ENCODE data around the gene CLDN24. TPM values are rescaled to one million over a fixed set of nuclear protein-coding genes. Genes with fewer than 3 reads are reported as not detected.

CLDN24 gene
- total and polyA plus RNA-seq, 2 donors (not counting 3 experiments of a cell fraction or from before 2014, with no cell fraction given): not detected

- BruUV-seq (replicated peaks): no TSS peak
- no peak for TF ChIP-seq EZH2 (IDR thresholded peaks at IDR 0.05; ENCODE audit: borderline replicate concordance, low read depth, low read length, severe bottlenecking)
- no peak for TF ChIP-seq JUN (IDR thresholded peaks at IDR 0.05; ENCODE audit: borderline replicate concordance, insufficient read depth, insufficient read length, low read depth)
- no peak for TF ChIP-seq GATA2 (IDR thresholded peaks at IDR 0.05; ENCODE audit: insufficient read depth, insufficient read length, low read depth, low read length)
- TF ChIP-seq MYC (IDR thresholded peaks at IDR 0.05; ENCODE audit: low read depth, low read length): no peak
- no peak for TF ChIP-seq POLR2AphosphoS5 (IDR thresholded peaks at IDR 0.05; ENCODE audit: insufficient read depth, low read depth, low read length)
- TF ChIP-seq, protein P1, sequence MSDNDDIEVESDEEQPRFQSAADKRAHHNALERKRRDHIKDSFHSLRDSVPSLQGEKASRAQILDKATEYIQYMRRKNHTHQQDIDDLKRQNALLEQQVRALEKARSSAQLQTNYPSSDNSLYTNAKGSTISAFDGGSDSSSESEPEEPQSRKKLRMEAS (IDR thresholded peaks at IDR 0.05; ENCODE audit: insufficient read depth, insufficient read length): no peak
- no peak for TF ChIP-seq POLR2A (IDR thresholded peaks at IDR 0.05; ENCODE audit: low read depth, low read length)
- no peak for TF ChIP-seq FOS (IDR thresholded peaks at IDR 0.05; ENCODE audit: borderline replicate concordance, insufficient read depth, low read length)
- TF ChIP-seq, protein P2, sequence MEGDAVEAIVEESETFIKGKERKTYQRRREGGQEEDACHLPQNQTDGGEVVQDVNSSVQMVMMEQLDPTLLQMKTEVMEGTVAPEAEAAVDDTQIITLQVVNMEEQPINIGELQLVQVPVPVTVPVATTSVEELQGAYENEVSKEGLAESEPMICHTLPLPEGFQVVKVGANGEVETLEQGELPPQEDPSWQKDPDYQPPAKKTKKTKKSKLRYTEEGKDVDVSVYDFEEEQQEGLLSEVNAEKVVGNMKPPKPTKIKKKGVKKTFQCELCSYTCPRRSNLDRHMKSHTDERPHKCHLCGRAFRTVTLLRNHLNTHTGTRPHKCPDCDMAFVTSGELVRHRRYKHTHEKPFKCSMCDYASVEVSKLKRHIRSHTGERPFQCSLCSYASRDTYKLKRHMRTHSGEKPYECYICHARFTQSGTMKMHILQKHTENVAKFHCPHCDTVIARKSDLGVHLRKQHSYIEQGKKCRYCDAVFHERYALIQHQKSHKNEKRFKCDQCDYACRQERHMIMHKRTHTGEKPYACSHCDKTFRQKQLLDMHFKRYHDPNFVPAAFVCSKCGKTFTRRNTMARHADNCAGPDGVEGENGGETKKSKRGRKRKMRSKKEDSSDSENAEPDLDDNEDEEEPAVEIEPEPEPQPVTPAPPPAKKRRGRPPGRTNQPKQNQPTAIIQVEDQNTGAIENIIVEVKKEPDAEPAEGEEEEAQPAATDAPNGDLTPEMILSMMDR (IDR thresholded peaks at IDR 0.05; ENCODE audit: extremely low read depth in 1 of 2, insufficient read depth in 1 of 2, low read depth in 1 of 2, low read length in 2 of 2): no peak
- intact Hi-C loops (cut with micrococcal nuclease): no loop called here
These were observed 7.0 kb upstream of the CLDN24 start for GRCh38 chr4:183329244-183329643.

More at GRCh38 chr4:183329244-183329643, 7.0 kb upstream of the CLDN24 start:
- no peaks in the 10 kb centered on the region for H4K20me1 ChIP-seq (replicated peaks; ENCODE audit: control insufficient read depth, extremely low read depth, insufficient read depth, low read length)
- POLR2A ChIA-PET: no interaction called here
- CTCF ChIA-PET: interaction anchor here (1.2 kb wide), 1 partner anchor 69 kb away, joined by 4 read pairs; no protein-coding TSS in a partner anchor
- H3K4me1 ChIP-seq (ENCODE audit: control insufficient read depth, extremely low read depth, insufficient read depth, low read length): peaks cover 12% of the 10 kb centered on the region
- dilution Hi-C loops (cut with MboI; ENCODE audit: extremely low pct_ligation_motif_present, low sequenced_read_pairs): no loop called here
- H3K36me3 ChIP-seq (ENCODE audit: control insufficient read depth in 2 of 2, extremely low read depth in 1 of 2, insufficient read depth in 2 of 2, low read length in 2 of 2): no peaks in the 10 kb centered on the region
- no peaks in the 10 kb centered on the region for H3K79me2 ChIP-seq (ENCODE audit: control insufficient read depth, insufficient read depth, low read length)
- DNase-seq (ENCODE audit: low read depth, low spot score): no peak
- H3K9ac ChIP-seq (replicated peaks; ENCODE audit: extremely low read depth, insufficient read depth, low read length): no peak overlapping the region
- no peak overlapping the region for H3K4me3 ChIP-seq (replicated peaks in 1 of 3; ENCODE audit: insufficient read depth in 1 of 3, low read depth in 1 of 3, low read length in 3 of 3)
- no peaks in the 10 kb centered on the region for H3K9me3 ChIP-seq (replicated peaks; ENCODE audit: control insufficient read depth, insufficient read depth, low read length)
- FAIRE-seq: no peak
- H3K27me3 ChIP-seq (ENCODE audit: control insufficient read depth in 2 of 2, insufficient read depth in 2 of 2, low read length in 2 of 2): no peaks in the 10 kb centered on the region
- H3K27ac ChIP-seq (ENCODE audit: insufficient read depth, low read depth, low read length): no peak overlapping the region
- no peak overlapping the region for H3K4me2 ChIP-seq (ENCODE audit: insufficient read depth, low read length)
- H3K9me1 ChIP-seq (replicated peaks; ENCODE audit: control insufficient read depth, extremely low read depth, insufficient read depth, low read length): no peaks in the 10 kb centered on the region
- no peak overlapping the region for H2AFZ ChIP-seq (ENCODE audit: low read depth, low read length)
